Measurements from ENCODE around the gene PLD5. TPM values are rescaled to one million over a fixed set of nuclear protein-coding genes. Genes with fewer than 3 reads are reported as not detected.

Gene PLD5
- polyA plus RNA-seq, 1 of the 3 experiments (the other 2 are of a cell fraction) = 0.08 TPM

DNA sequence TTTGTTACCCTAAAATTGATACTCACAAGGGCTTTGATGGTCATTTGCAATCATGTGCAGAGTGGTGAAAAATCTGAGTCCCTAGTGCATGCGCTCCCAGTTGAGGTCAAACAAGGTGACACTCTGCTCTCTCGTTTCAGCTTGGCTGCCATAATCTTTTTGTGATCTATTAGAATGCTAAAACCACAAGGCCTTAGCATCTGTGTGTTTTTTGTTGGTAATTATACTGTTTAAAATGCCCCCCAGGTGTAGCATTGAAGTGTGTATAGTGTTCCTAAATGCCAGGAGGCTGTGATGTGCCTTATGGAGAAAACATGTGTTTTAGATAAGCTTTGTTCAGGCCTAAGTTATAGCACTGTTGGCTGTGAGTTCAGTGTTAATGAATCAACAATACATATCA lies 89.3 kb downstream of the PLD5 start:
- peaks cover 0 to 14% of the 10 kb centered on the region in 2 experiments; a peak in 2 of 4 replicates for H3K4me1 ChIP-seq (ENCODE audit: control insufficient read depth in 1 of 2, insufficient read depth in 2 of 2, low read depth in 1 of 2, low read length in 1 of 2)
- H3K27ac ChIP-seq (ENCODE audit: low read depth in 2 of 2, low read length in 1 of 2) = peak overlapping the region in 1 of 2 experiments; percentile 98; a peak in 2 of 4 replicates
- H3F3A ChIP-seq (replicated peaks; ENCODE audit: insufficient read depth) = no peaks in the 10 kb centered on the region
- H4K20me1 ChIP-seq (ENCODE audit: insufficient read depth) = no peaks in the 10 kb centered on the region
- no peaks in the 10 kb centered on the region for H3K9me3 ChIP-seq
- H3K9me2 ChIP-seq = no peaks in the 10 kb centered on the region
- H3K4me2 ChIP-seq = no peak overlapping the region
- H3K9ac ChIP-seq = no peak overlapping the region
- ChIA-PET CTCF (interaction anchor here (1.0 to 2.6 kb wide), 3 partner anchors 10 to 20 kb away, joined by 3 to 9 read pairs (median 6); no protein-coding TSS in a partner anchor), POLR2A (no interaction called here)
- H3K79me2 ChIP-seq (ENCODE audit: insufficient read depth) = no peaks in the 10 kb centered on the region
- H3K36me3 ChIP-seq (replicated peaks in 1 of 2; ENCODE audit: control insufficient read depth in 1 of 2, insufficient read depth in 2 of 2, low read length in 1 of 2) = peaks cover 0 to 3% of the 10 kb centered on the region in 2 experiments
- 29% methylated on average over 2 of the region's 2 CpGs for WGBS (ENCODE audit: low lambda C conversion rate)
- H3K27me3 ChIP-seq (ENCODE audit: insufficient read depth) = no peaks in the 10 kb centered on the region
- no peak overlapping the region for H3K4me3 ChIP-seq (ENCODE audit: low read depth in 2 of 2, low read length in 1 of 2)
- H2AFZ ChIP-seq (ENCODE audit: low read depth) = no peak overlapping the region
- peak; percentile 15 for DNase-seq
- TF ChIP-seq FOSL2 (IDR thresholded peaks at IDR 0.05; ENCODE audit: borderline replicate concordance, low read depth) = no peak
- TF ChIP-seq GABPA (IDR thresholded peaks at IDR 0.05; ENCODE audit: low read depth) = no peak
- TF ChIP-seq RCOR1 (IDR thresholded peaks at IDR 0.05; ENCODE audit: low read length) = peak; percentile 50; the same call in 1 of the 2 replicates
- TF ChIP-seq, protein P1, sequence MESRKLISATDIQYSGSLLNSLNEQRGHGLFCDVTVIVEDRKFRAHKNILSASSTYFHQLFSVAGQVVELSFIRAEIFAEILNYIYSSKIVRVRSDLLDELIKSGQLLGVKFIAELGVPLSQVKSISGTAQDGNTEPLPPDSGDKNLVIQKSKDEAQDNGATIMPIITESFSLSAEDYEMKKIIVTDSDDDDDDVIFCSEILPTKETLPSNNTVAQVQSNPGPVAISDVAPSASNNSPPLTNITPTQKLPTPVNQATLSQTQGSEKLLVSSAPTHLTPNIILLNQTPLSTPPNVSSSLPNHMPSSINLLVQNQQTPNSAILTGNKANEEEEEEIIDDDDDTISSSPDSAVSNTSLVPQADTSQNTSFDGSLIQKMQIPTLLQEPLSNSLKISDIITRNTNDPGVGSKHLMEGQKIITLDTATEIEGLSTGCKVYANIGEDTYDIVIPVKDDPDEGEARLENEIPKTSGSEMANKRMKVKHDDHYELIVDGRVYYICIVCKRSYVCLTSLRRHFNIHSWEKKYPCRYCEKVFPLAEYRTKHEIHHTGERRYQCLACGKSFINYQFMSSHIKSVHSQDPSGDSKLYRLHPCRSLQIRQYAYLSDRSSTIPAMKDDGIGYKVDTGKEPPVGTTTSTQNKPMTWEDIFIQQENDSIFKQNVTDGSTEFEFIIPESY (IDR thresholded peaks at IDR 0.05; ENCODE audit: borderline replicate concordance, low read depth) = no peak
- TF ChIP-seq, protein P2, sequence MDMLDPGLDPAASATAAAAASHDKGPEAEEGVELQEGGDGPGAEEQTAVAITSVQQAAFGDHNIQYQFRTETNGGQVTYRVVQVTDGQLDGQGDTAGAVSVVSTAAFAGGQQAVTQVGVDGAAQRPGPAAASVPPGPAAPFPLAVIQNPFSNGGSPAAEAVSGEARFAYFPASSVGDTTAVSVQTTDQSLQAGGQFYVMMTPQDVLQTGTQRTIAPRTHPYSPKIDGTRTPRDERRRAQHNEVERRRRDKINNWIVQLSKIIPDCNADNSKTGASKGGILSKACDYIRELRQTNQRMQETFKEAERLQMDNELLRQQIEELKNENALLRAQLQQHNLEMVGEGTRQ (IDR thresholded peaks at IDR 0.05; ENCODE audit: borderline replicate concordance, low read depth, low read length) = no peak
- TF ChIP-seq GATA2 (CRISPR knock-in tag; IDR thresholded peaks at IDR 0.05) = peak; percentile 85
- TF ChIP-seq, protein P3, sequence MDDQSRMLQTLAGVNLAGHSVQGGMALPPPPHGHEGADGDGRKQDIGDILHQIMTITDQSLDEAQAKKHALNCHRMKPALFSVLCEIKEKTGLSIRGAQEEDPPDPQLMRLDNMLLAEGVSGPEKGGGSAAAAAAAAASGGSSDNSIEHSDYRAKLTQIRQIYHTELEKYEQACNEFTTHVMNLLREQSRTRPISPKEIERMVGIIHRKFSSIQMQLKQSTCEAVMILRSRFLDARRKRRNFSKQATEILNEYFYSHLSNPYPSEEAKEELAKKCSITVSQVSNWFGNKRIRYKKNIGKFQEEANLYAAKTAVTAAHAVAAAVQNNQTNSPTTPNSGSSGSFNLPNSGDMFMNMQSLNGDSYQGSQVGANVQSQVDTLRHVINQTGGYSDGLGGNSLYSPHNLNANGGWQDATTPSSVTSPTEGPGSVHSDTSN (IDR thresholded peaks at IDR 0.05) = no peak
- TF ChIP-seq, protein P4, sequence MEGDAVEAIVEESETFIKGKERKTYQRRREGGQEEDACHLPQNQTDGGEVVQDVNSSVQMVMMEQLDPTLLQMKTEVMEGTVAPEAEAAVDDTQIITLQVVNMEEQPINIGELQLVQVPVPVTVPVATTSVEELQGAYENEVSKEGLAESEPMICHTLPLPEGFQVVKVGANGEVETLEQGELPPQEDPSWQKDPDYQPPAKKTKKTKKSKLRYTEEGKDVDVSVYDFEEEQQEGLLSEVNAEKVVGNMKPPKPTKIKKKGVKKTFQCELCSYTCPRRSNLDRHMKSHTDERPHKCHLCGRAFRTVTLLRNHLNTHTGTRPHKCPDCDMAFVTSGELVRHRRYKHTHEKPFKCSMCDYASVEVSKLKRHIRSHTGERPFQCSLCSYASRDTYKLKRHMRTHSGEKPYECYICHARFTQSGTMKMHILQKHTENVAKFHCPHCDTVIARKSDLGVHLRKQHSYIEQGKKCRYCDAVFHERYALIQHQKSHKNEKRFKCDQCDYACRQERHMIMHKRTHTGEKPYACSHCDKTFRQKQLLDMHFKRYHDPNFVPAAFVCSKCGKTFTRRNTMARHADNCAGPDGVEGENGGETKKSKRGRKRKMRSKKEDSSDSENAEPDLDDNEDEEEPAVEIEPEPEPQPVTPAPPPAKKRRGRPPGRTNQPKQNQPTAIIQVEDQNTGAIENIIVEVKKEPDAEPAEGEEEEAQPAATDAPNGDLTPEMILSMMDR (IDR thresholded peaks at IDR 0.05) = no peak
- TF ChIP-seq MXI1 (IDR thresholded peaks at IDR 0.05; ENCODE audit: low read depth, low read length) = no peak
- TF ChIP-seq, protein P5, sequence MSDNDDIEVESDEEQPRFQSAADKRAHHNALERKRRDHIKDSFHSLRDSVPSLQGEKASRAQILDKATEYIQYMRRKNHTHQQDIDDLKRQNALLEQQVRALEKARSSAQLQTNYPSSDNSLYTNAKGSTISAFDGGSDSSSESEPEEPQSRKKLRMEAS (IDR thresholded peaks at IDR 0.05; ENCODE audit: low read depth) = no peak
- TF ChIP-seq SIN3A (IDR thresholded peaks at IDR 0.05; ENCODE audit: borderline replicate concordance, low read depth, low read length) = no peak
- TF ChIP-seq TEAD4 (IDR thresholded peaks at IDR 0.05; ENCODE audit: borderline replicate concordance, insufficient read depth) = no peak
- TF ChIP-seq ELF1 (IDR thresholded peaks at IDR 0.05) = no peak
- TF ChIP-seq FOXJ3 (CRISPR knock-in tag; IDR thresholded peaks at IDR 0.05) = peak; percentile 43; the same call in 1 of the 2 replicates
- no peak for TF ChIP-seq RAD21 (IDR thresholded peaks at IDR 0.05; ENCODE audit: low read length)
- no peak for TF ChIP-seq FOXM1 (IDR thresholded peaks at IDR 0.05; ENCODE audit: low read depth)
- no peak for TF ChIP-seq RXRA (IDR thresholded peaks at IDR 0.05; ENCODE audit: borderline replicate concordance, low read depth)
- TF ChIP-seq EP300 (IDR thresholded peaks at IDR 0.05; ENCODE audit: borderline replicate concordance in 1 of 2, low read depth in 1 of 2, low read length in 1 of 2) = peak in 1 of 2 experiments; percentile 89; a peak in 2 of 4 replicates
- TF ChIP-seq RFX5 (IDR thresholded peaks at IDR 0.05; ENCODE audit: low read length) = no peak
- TF ChIP-seq SMC3 (IDR thresholded peaks at IDR 0.05; ENCODE audit: low read depth, low read length) = no peak
- TF ChIP-seq MEF2A (IDR thresholded peaks at IDR 0.05; ENCODE audit: borderline replicate concordance, low read depth) = no peak
- TF ChIP-seq EZH2phosphoT487 (IDR thresholded peaks at IDR 0.05; ENCODE audit: borderline replicate concordance, low read depth) = no peak
- TF ChIP-seq TAF1 (IDR thresholded peaks at IDR 0.05; ENCODE audit: borderline replicate concordance, low read depth, low read length) = no peak
- TF ChIP-seq, protein P6, sequence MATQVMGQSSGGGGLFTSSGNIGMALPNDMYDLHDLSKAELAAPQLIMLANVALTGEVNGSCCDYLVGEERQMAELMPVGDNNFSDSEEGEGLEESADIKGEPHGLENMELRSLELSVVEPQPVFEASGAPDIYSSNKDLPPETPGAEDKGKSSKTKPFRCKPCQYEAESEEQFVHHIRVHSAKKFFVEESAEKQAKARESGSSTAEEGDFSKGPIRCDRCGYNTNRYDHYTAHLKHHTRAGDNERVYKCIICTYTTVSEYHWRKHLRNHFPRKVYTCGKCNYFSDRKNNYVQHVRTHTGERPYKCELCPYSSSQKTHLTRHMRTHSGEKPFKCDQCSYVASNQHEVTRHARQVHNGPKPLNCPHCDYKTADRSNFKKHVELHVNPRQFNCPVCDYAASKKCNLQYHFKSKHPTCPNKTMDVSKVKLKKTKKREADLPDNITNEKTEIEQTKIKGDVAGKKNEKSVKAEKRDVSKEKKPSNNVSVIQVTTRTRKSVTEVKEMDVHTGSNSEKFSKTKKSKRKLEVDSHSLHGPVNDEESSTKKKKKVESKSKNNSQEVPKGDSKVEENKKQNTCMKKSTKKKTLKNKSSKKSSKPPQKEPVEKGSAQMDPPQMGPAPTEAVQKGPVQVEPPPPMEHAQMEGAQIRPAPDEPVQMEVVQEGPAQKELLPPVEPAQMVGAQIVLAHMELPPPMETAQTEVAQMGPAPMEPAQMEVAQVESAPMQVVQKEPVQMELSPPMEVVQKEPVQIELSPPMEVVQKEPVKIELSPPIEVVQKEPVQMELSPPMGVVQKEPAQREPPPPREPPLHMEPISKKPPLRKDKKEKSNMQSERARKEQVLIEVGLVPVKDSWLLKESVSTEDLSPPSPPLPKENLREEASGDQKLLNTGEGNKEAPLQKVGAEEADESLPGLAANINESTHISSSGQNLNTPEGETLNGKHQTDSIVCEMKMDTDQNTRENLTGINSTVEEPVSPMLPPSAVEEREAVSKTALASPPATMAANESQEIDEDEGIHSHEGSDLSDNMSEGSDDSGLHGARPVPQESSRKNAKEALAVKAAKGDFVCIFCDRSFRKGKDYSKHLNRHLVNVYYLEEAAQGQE (IDR thresholded peaks at IDR 0.05; ENCODE audit: low read depth, low read length) = no peak
- TF ChIP-seq JUND (IDR thresholded peaks at IDR 0.05) = no peak
